Osteoblast (primary cell): Measurements from ENCODE around the gene KCNQ4. TPM values are rescaled to one million over a fixed set of nuclear protein-coding genes. Genes with fewer than 3 reads are reported as not detected.

Experiments
- DNase-seq: peaks from one replicate; pipeline ENCODE4 v3.0.0; 2011; ENCODE audit warnings: low spot score, mixed read lengths; ENCODE audit not compliant: insufficient read length; ENCODE audit errors: missing footprints
- H2AFZ ChIP-seq: 2 replicates; pipeline ENCODE4 v1.6.0; 2011; ENCODE audit warnings: mild to moderate bottlenecking, low read length
- H3K27ac ChIP-seq: 2 replicates; pipeline ENCODE4 v1.5.1; 2011; ENCODE audit warnings: mild to moderate bottlenecking, low read depth, low read length, moderate library complexity
- H3K27me3 ChIP-seq: 2 replicates; pipeline ENCODE4 v1.6.0; 2012; ENCODE audit warnings: mild to moderate bottlenecking, control low read depth, inconsistent platforms, low read length, moderate library complexity; ENCODE audit not compliant: insufficient read depth
- H3K36me3 ChIP-seq: 2 replicates; pipeline ENCODE4 v1.5.1; 2011; ENCODE audit warnings: mild to moderate bottlenecking, low read length, control low read depth, moderate library complexity; ENCODE audit not compliant: insufficient read depth
- H3K4me1 ChIP-seq: 2 replicates; pipeline ENCODE4 v1.5.1; 2011; ENCODE audit warnings: mild to moderate bottlenecking, low read length, control low read depth, moderate library complexity; ENCODE audit not compliant: insufficient read depth
- H3K4me2 ChIP-seq: 2 replicates; pipeline ENCODE4 v1.6.0; 2011; ENCODE audit warnings: mild to moderate bottlenecking, low read length; ENCODE audit not compliant: insufficient read depth
- H3K4me3 ChIP-seq: fragments of 200-600 bp; sonication (generic); 3 replicates; pipeline ENCODE4 v1.5.1; 2012; ENCODE audit warnings: mild to moderate bottlenecking, low read length, inconsistent platforms; ENCODE audit not compliant: insufficient read depth
- H3K79me2 ChIP-seq: 2 replicates; pipeline ENCODE4 v1.6.0; 2012; ENCODE audit warnings: mild to moderate bottlenecking, low read length, control low read depth, inconsistent platforms; ENCODE audit not compliant: insufficient read depth
- H3K9me3 ChIP-seq: 2 replicates; pipeline ENCODE4 v1.5.1; 2011; ENCODE audit warnings: low read depth, low read length, control low read depth
- H4K20me1 ChIP-seq: 2 replicates; pipeline ENCODE4 v1.6.0; 2012; ENCODE audit warnings: mild to moderate bottlenecking, low read length, control low read depth; ENCODE audit not compliant: insufficient read depth
- total RNA-seq: library from RNA; depleted of rRNA; stranded (reverse); fragments of >200 nt; gene quantifications from 2 replicates; pipeline ENCODE4 v1.2.3, GENCODE V29; 2012
- TF ChIP-seq, protein P1 (sequence below): IDR thresholded peaks from 2 replicates; pipeline ENCODE4 v1.5.1; 2011; ENCODE audit warnings: mild to moderate bottlenecking, low read depth, low read length, moderate library complexity; ENCODE audit errors: extremely low read depth

KCNQ4 gene
- total RNA-seq, 1 donor: not detected

DNA sequence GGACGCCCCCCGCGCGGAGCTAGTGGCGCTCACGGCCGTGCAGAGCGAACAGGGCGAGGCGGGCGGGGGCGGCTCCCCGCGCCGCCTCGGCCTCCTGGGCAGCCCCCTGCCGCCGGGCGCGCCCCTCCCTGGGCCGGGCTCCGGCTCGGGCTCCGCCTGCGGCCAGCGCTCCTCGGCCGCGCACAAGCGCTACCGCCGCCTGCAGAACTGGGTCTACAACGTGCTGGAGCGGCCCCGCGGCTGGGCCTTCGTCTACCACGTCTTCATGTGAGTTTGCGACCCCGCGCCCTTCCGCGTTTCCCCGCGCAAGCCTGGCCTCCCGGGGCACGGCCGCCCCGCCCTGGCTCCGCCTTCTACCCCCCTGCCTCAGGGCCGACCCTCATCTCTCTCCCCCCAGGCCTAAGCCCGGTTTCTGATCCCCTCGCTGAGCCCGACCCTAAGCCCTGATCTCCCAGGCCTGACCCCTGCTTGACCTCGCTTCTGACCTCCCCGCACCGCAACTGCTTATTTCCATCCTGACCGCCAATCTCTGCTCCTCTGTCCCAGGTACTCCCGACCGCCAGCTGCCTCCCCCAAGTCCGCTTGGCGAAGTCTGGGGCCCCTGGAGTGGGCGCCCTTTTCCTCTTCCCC is 669 bp downstream of the KCNQ4 start:
- Histone ChIP-seq H3K36me3 (no peaks in the 10 kb centered on the region), H3K27ac (no peak overlapping the region), H3K9me3 (no peaks in the 10 kb centered on the region), H3K4me3 (no peak overlapping the region), H4K20me1 (no peaks in the 10 kb centered on the region), H3K27me3 (peaks cover 27% of the 10 kb centered on the region), H3K4me1 (no peaks in the 10 kb centered on the region), H3K79me2 (no peaks in the 10 kb centered on the region), H2AFZ (no peak overlapping the region), H3K4me2 (no peak overlapping the region)
- DNase-seq: peak; percentile 85
- TF ChIP-seq, protein P1, sequence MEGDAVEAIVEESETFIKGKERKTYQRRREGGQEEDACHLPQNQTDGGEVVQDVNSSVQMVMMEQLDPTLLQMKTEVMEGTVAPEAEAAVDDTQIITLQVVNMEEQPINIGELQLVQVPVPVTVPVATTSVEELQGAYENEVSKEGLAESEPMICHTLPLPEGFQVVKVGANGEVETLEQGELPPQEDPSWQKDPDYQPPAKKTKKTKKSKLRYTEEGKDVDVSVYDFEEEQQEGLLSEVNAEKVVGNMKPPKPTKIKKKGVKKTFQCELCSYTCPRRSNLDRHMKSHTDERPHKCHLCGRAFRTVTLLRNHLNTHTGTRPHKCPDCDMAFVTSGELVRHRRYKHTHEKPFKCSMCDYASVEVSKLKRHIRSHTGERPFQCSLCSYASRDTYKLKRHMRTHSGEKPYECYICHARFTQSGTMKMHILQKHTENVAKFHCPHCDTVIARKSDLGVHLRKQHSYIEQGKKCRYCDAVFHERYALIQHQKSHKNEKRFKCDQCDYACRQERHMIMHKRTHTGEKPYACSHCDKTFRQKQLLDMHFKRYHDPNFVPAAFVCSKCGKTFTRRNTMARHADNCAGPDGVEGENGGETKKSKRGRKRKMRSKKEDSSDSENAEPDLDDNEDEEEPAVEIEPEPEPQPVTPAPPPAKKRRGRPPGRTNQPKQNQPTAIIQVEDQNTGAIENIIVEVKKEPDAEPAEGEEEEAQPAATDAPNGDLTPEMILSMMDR: no peak

DNA sequence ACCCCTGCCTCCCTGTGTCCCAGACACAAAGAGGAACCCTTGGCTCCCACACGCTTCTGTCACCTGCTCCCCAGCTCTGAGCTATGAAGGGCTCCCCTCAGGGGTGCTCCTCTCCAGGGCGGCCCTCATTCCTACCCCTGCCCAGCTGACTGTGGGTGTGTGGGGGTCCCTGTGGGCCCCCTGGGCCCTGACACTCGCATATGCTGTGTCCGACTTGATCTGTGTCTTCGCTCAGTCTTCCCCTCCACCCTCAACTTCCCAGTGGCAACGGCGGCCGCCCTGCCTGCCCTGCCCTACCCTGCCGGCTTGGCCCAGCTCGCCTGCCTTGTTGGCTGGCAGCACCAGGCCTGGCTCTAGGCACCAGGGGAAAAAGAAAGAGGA is 1.2 kb downstream of the KCNQ4 start:
- Histone ChIP-seq H2AFZ (no peak overlapping the region), H3K79me2 (no peaks in the 10 kb centered on the region), H3K27me3 (peaks cover 32% of the 10 kb centered on the region), H3K4me2 (no peak overlapping the region), H4K20me1 (no peaks in the 10 kb centered on the region), H3K36me3 (no peaks in the 10 kb centered on the region), H3K4me1 (no peaks in the 10 kb centered on the region), H3K9me3 (no peaks in the 10 kb centered on the region), H3K4me3 (no peak overlapping the region), H3K27ac (no peak overlapping the region)
- DNase-seq: peak; percentile 82
- TF ChIP-seq, protein P1: no peak

DNA sequence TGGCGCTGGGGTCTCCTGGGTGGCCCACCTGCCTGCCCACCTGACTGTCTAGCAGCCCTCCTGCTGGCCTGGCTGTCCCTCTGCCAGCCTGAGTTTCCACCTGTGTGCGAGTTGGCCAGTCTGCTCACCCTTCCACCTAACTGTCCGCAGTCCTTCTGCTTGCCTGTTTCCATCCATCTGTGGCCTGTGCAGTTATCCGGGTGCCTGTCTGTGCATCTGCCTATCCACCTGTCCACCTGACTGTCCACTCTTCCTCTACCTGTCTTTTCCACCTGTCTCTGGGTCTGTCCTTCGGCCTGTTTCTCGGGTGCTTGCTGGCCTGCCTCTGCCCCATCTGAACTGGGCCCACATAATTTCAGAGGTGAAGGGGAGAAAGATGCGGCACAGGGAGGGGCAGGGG is 1.9 kb downstream of the KCNQ4 start:
- H3K27ac ChIP-seq: no peak overlapping the region
- no peaks in the 10 kb centered on the region for H3K4me1 ChIP-seq
- H3K79me2 ChIP-seq: no peaks in the 10 kb centered on the region
- no peak overlapping the region for H3K4me3 ChIP-seq
- no peaks in the 10 kb centered on the region for H3K36me3 ChIP-seq
- no peaks in the 10 kb centered on the region for H4K20me1 ChIP-seq
- H3K9me3 ChIP-seq: no peaks in the 10 kb centered on the region
- no peak overlapping the region for H2AFZ ChIP-seq
- TF ChIP-seq, protein P1: no peak
- H3K27me3 ChIP-seq: peaks cover 35% of the 10 kb centered on the region
- H3K4me2 ChIP-seq: no peak overlapping the region
- peak; percentile 91 for DNase-seq

DNA sequence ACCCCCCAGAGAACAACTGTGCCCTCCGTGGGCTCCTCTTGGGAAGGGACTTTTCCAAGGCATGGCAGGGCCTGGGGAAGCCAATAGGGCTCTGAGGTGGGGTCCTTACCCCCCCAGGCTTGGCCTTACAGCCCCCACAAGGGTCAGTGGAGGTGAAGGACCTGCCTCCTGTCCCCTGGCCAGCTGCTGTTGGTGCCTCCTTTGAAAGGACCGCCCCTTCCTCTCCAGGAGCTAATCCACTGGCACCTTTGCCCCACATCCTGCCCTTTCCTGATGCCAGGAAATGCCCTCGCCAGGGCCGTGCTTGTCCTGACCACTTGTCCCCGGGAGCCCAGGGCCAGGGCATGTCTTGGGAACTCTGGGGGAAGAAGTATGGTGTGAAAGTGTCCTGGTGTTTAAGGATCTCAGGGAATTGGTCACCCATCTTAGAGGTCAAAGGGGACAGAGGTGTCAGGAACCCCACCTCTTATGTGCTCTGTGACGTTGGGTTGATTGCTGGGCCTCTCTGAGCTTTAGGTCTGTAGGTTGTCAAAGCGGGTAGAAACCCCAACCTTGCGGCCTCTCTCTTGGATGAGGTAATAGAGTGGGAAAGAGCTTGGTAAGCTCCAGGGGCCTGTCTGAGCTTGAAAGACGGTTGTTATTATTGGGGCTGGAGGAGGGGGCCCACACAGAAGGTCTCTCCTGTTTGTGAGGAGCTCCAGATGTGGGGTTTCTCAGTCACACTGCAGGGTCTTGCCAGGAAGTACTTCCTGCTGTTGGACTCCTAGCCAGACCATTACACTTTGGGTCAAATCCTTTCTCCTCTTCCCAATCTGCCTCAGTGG is 2.8 kb downstream of the KCNQ4 start:
- Histone ChIP-seq H2AFZ (no peak overlapping the region), H3K4me2 (no peak overlapping the region), H4K20me1 (no peaks in the 10 kb centered on the region), H3K27ac (no peak overlapping the region), H3K4me1 (no peaks in the 10 kb centered on the region), H3K4me3 (no peak overlapping the region), H3K79me2 (no peaks in the 10 kb centered on the region), H3K27me3 (peaks cover 38% of the 10 kb centered on the region), H3K9me3 (no peaks in the 10 kb centered on the region), H3K36me3 (no peaks in the 10 kb centered on the region)
- peak; percentile 85 for DNase-seq
- TF ChIP-seq, protein P1: no peak
